Neural cell (in vitro differentiated cells): Measurements from ENCODE around the gene GADL1. TPM values are rescaled to one million over a fixed set of nuclear protein-coding genes. Genes with fewer than 3 reads are reported as not detected.

ENCODE experiments used
- H2AFZ ChIP-seq: fragments of 200-600, 300-800 bp; sonication (generic), shearing (Covaris generic); 2 replicates; pipeline ENCODE4 v1.6.0; 2014; ENCODE audit warnings: low read depth, mild to moderate bottlenecking, antibody characterized with exemption, low read length, moderate library complexity
- H3F3A ChIP-seq: fragments of 200-600 bp; shearing (Covaris generic); 2 replicates; pipeline ENCODE4 v1.6.1; 2016; ENCODE audit warnings: mild to moderate bottlenecking, moderate library complexity, mixed read lengths, antibody characterized with exemption, low read length; ENCODE audit not compliant: insufficient read depth, poor library complexity, severe bottlenecking
- H3K27ac ChIP-seq: fragments of 200-600, 300-800 bp; sonication (generic), shearing (Covaris generic); 2 replicates; pipeline ENCODE4 v1.5.1; 2014; ENCODE audit warnings: mild to moderate bottlenecking, low read length, moderate library complexity
- H3K27me3 ChIP-seq: fragments of 300-800, 200-600 bp; sonication (generic), shearing (Covaris generic); 2 replicates; pipeline ENCODE4 v1.6.0; 2014; ENCODE audit warnings: mild to moderate bottlenecking, low read depth, low read length, moderate library complexity; ENCODE audit not compliant: insufficient read depth
- H3K36me3 ChIP-seq: fragments of 300-800, 200-600 bp; sonication (generic), shearing (Covaris generic); 2 replicates; pipeline ENCODE4 v1.5.1; 2014; ENCODE audit warnings: mild to moderate bottlenecking, antibody characterized with exemption, low read length, moderate library complexity; ENCODE audit not compliant: insufficient read depth
- H3K4me2 ChIP-seq: fragments of 300-800, 200-600 bp; sonication (generic), shearing (Covaris generic); 2 replicates; pipeline ENCODE4 v1.6.0; 2014; ENCODE audit warnings: mild to moderate bottlenecking, low read length
- H3K4me3 ChIP-seq: fragments of 300-800, 200-600 bp; sonication (generic), shearing (Covaris generic); 2 replicates; pipeline ENCODE4 v1.5.1; 2014; ENCODE audit warnings: mild to moderate bottlenecking, low read length, moderate library complexity
- H3K79me2 ChIP-seq: fragments of 200-600 bp; shearing (Covaris generic); replicated peaks from 2 replicates; pipeline ENCODE4 v1.6.0; 2014; ENCODE audit warnings: mild to moderate bottlenecking, low read length, moderate library complexity; ENCODE audit not compliant: insufficient read depth
- H3K9ac ChIP-seq: fragments of 300-800, 200-600 bp; sonication (generic), shearing (Covaris generic); 2 replicates; pipeline ENCODE4 v1.6.1; 2016; ENCODE audit warnings: mild to moderate bottlenecking, low read length, mixed read lengths
- H3K9me2 ChIP-seq: fragments of 200-600 bp; shearing (Covaris generic); 2 replicates; pipeline ENCODE4 v1.6.1; 2016; ENCODE audit warnings: mild to moderate bottlenecking, low read length, mixed read lengths; ENCODE audit not compliant: insufficient read depth
- H3K9me3 ChIP-seq: fragments of 200-600, 300-800 bp; sonication (generic), shearing (Covaris generic); 2 replicates; pipeline ENCODE4 v1.6.1; 2016; ENCODE audit warnings: mild to moderate bottlenecking, mixed run types, low read length, moderate library complexity, mixed read lengths
- H4K20me1 ChIP-seq: fragments of 200-600 bp; shearing (Covaris generic); 2 replicates; pipeline ENCODE4 v1.6.1; 2016; ENCODE audit warnings: mild to moderate bottlenecking, mixed run types; ENCODE audit not compliant: insufficient read depth
- CTCF ChIP-seq: fragments of 450-650 bp; IDR thresholded peaks from 2 replicates; pipeline ENCODE4 v1.5.1; 2014; ENCODE audit warnings: antibody characterized with exemption, mild to moderate bottlenecking, moderate library complexity; ENCODE audit not compliant: poor library complexity, severe bottlenecking
- EP300 ChIP-seq: fragments of 450-650 bp; conservative IDR thresholded peaks from 2 replicates; pipeline ENCODE4 v1.6.1; 2014; ENCODE audit warnings: antibody characterized with exemption, mild to moderate bottlenecking, moderate library complexity; ENCODE audit not compliant: poor library complexity, severe bottlenecking
- EZH2 ChIP-seq: fragments of 200-600, 300-800 bp; shearing (Covaris generic), sonication (generic); IDR thresholded peaks from 2 replicates; pipeline ENCODE4 v1.6.1; 2014; ENCODE audit warnings: antibody characterized with exemption, low read length, borderline replicate concordance, mild to moderate bottlenecking; ENCODE audit not compliant: insufficient read depth, poor library complexity, severe bottlenecking
- MXI1 ChIP-seq: fragments of 450-650 bp; conservative IDR thresholded peaks from 2 replicates; pipeline ENCODE4 v1.6.1; 2014; ENCODE audit warnings: antibody characterized with exemption, mild to moderate bottlenecking; ENCODE audit not compliant: poor library complexity, severe bottlenecking
- POLR2AphosphoS5 ChIP-seq: IDR thresholded peaks from 2 replicates; pipeline ENCODE4 v1.6.1; 2012
- RAD21 ChIP-seq: fragments of 450-650 bp; conservative IDR thresholded peaks from 2 replicates; pipeline ENCODE4 v1.6.1; 2014; ENCODE audit warnings: antibody characterized with exemption, mild to moderate bottlenecking, moderate library complexity
- REST ChIP-seq: IDR thresholded peaks from 2 replicates; pipeline ENCODE4 v1.6.1; 2012; ENCODE audit warnings: borderline replicate concordance
- SMC3 ChIP-seq: fragments of 450-650 bp; conservative IDR thresholded peaks from 2 replicates; pipeline ENCODE4 v1.6.1; 2014; ENCODE audit warnings: antibody characterized with exemption, mild to moderate bottlenecking, moderate library complexity; ENCODE audit not compliant: poor library complexity
- TAF1 ChIP-seq: IDR thresholded peaks from 2 replicates; pipeline ENCODE4 v1.6.1; 2012; ENCODE audit warnings: low read depth
- polyA plus RNA-seq: library from polyadenylated mRNA; depleted of rRNA; stranded (reverse); fragments of >200 nt; gene quantifications from 2 replicates; pipeline ENCODE4 v1.2.3, GENCODE V29; 2014

GADL1 gene
- polyA plus RNA-seq, 1 donor from 2014 or later: not detected

- H3K4me3 ChIP-seq: no peak overlapping the region
- H3F3A ChIP-seq: no peaks in the 10 kb centered on the region
- H3K27ac ChIP-seq: no peak overlapping the region
- H4K20me1 ChIP-seq: no peaks in the 10 kb centered on the region
- no peaks in the 10 kb centered on the region for H3K9me3 ChIP-seq
- no peaks in the 10 kb centered on the region for H3K36me3 ChIP-seq
- no peak overlapping the region for H3K4me2 ChIP-seq
- no peaks in the 10 kb centered on the region for H3K79me2 ChIP-seq
- TF ChIP-seq EZH2: no peak
- no peak for TF ChIP-seq RAD21
- no peak for TF ChIP-seq REST
- no peak for TF ChIP-seq CTCF
- TF ChIP-seq SMC3: no peak
- no peak for TF ChIP-seq TAF1
- TF ChIP-seq MXI1: no peak
- no peak for TF ChIP-seq EP300
- no peak for TF ChIP-seq POLR2AphosphoS5
- H2AFZ ChIP-seq: no peak overlapping the region
- H3K9me2 ChIP-seq: no peaks in the 10 kb centered on the region
- no peaks in the 10 kb centered on the region for H3K27me3 ChIP-seq
- no peak overlapping the region for H3K9ac ChIP-seq
These were observed 48.7 kb upstream of the GADL1 start for GRCh38 chr3:30943206-30943605.

GRCh38 chr3:30941342-30941741 is 46.9 kb upstream of the GADL1 start:
- Histone ChIP-seq H3F3A (no peaks in the 10 kb centered on the region), H3K9me2 (no peaks in the 10 kb centered on the region), H3K36me3 (no peaks in the 10 kb centered on the region), H3K9ac (no peak overlapping the region), H3K27ac (no peak overlapping the region), H3K79me2 (no peaks in the 10 kb centered on the region), H3K4me2 (no peak overlapping the region), H4K20me1 (no peaks in the 10 kb centered on the region), H2AFZ (no peak overlapping the region), H3K27me3 (no peaks in the 10 kb centered on the region), H3K4me3 (no peak overlapping the region), H3K9me3 (no peaks in the 10 kb centered on the region)
- TF ChIP-seq EZH2 (no peak), EP300 (no peak), RAD21 (no peak)

GRCh38 chr3:30940740-30941139 is 46.3 kb upstream of the GADL1 start:
- Histone ChIP-seq H3F3A (no peaks in the 10 kb centered on the region), H4K20me1 (no peaks in the 10 kb centered on the region), H2AFZ (no peak overlapping the region), H3K36me3 (no peaks in the 10 kb centered on the region), H3K9me2 (no peaks in the 10 kb centered on the region), H3K4me2 (no peak overlapping the region), H3K27ac (no peak overlapping the region), H3K9me3 (no peaks in the 10 kb centered on the region), H3K27me3 (no peaks in the 10 kb centered on the region), H3K4me3 (no peak overlapping the region), H3K79me2 (no peaks in the 10 kb centered on the region), H3K9ac (no peak overlapping the region)
- TF ChIP-seq SMC3: no peak
- no peak for TF ChIP-seq POLR2AphosphoS5
- TF ChIP-seq EZH2: no peak
- TF ChIP-seq REST: no peak
- TF ChIP-seq RAD21: no peak
- no peak for TF ChIP-seq MXI1
- no peak for TF ChIP-seq CTCF
- TF ChIP-seq TAF1: no peak
